ENCODE data around the gene HSPH1. TPM values are rescaled to one million over a fixed set of nuclear protein-coding genes. Genes with fewer than 3 reads are reported as not detected.
A peak's percentile ranks its signal among the peaks of the same experiment; 100 is the strongest.

Gene HSPH1
- total RNA-seq (2012; rRNA removed), result 46.1 and 55.5 TPM in 2 replicates

- Histone ChIP-seq H3K27me3 (ENCODE audit: control insufficient read depth, insufficient read depth, low read length) (no peaks in the 10 kb centered on the region), H3K36me3 (ENCODE audit: insufficient read depth, low read length) (peaks cover 23% of the 10 kb centered on the region), H3K9me3 (replicated peaks; ENCODE audit: low read length) (no peaks in the 10 kb centered on the region), H3K4me1 (ENCODE audit: control insufficient read depth, insufficient read depth, low read length) (peaks cover 19% of the 10 kb centered on the region), H3K4me3 (ENCODE audit: low read length) (peak within 1 kb of the TSS; percentile 88), H3K4me2 (ENCODE audit: low read length) (peak within 1 kb of the TSS; percentile 88), H3K9ac (ENCODE audit: low read depth, low read length) (peak within 1 kb of the TSS; percentile 95)
These were observed at the start of gene HSPH1 for GRCh38 chr13:31161557-31162150. HSPH1 (minus strand) TSS chr13:31161904; CDS start chr13:31161582, 322 bp downstream.

GRCh38 chr13:31209841-31210210, 48.1 kb upstream of the HSPH1 start:
- Histone ChIP-seq H3K4me2 (ENCODE audit: low read length) (peak overlapping the region; percentile 48), H3K9me3 (replicated peaks; ENCODE audit: low read length) (no peaks in the 10 kb centered on the region), H3K27me3 (ENCODE audit: control insufficient read depth, insufficient read depth, low read length) (no peaks in the 10 kb centered on the region), H3K4me3 (ENCODE audit: low read length) (no peak overlapping the region), H3K9ac (ENCODE audit: low read depth, low read length) (no peak overlapping the region), H3K36me3 (ENCODE audit: insufficient read depth, low read length) (no peaks in the 10 kb centered on the region), H3K4me1 (ENCODE audit: control insufficient read depth, insufficient read depth, low read length) (peaks cover 18% of the 10 kb centered on the region)

GRCh38 chr13:31209172-31209840, 47.6 kb upstream of the HSPH1 start:
- Histone ChIP-seq H3K27me3 (ENCODE audit: control insufficient read depth, insufficient read depth, low read length) (no peaks in the 10 kb centered on the region), H3K4me1 (ENCODE audit: control insufficient read depth, insufficient read depth, low read length) (peaks cover 23% of the 10 kb centered on the region), H3K4me2 (ENCODE audit: low read length) (peak overlapping the region; percentile 48), H3K36me3 (ENCODE audit: insufficient read depth, low read length) (no peaks in the 10 kb centered on the region), H3K4me3 (ENCODE audit: low read length) (no peak overlapping the region), H3K9ac (ENCODE audit: low read depth, low read length) (no peak overlapping the region), H3K9me3 (replicated peaks; ENCODE audit: low read length) (no peaks in the 10 kb centered on the region)

- Histone ChIP-seq H3K36me3 (ENCODE audit: insufficient read depth, low read length) (no peaks in the 10 kb centered on the region), H3K27me3 (ENCODE audit: control insufficient read depth, insufficient read depth, low read length) (no peaks in the 10 kb centered on the region), H3K4me1 (ENCODE audit: control insufficient read depth, insufficient read depth, low read length) (peaks cover 26% of the 10 kb centered on the region), H3K4me2 (ENCODE audit: low read length) (no peak overlapping the region), H3K9ac (ENCODE audit: low read depth, low read length) (no peak overlapping the region), H3K9me3 (replicated peaks; ENCODE audit: low read length) (no peaks in the 10 kb centered on the region), H3K4me3 (ENCODE audit: low read length) (no peak overlapping the region)
These were observed 46.9 kb upstream of the HSPH1 start for GRCh38 chr13:31208559-31209122.

GRCh38 chr13:31207661-31208552, 46.2 kb upstream of the HSPH1 start:
- Histone ChIP-seq H3K9ac (ENCODE audit: low read depth, low read length) (no peak overlapping the region), H3K36me3 (ENCODE audit: insufficient read depth, low read length) (no peaks in the 10 kb centered on the region), H3K9me3 (replicated peaks; ENCODE audit: low read length) (no peaks in the 10 kb centered on the region), H3K27me3 (ENCODE audit: control insufficient read depth, insufficient read depth, low read length) (no peaks in the 10 kb centered on the region), H3K4me3 (ENCODE audit: low read length) (no peak overlapping the region), H3K4me1 (ENCODE audit: control insufficient read depth, insufficient read depth, low read length) (peaks cover 26% of the 10 kb centered on the region), H3K4me2 (ENCODE audit: low read length) (no peak overlapping the region)

- peaks cover 32% of the 10 kb centered on the region for H3K4me1 ChIP-seq (ENCODE audit: control insufficient read depth, insufficient read depth, low read length)
- no peaks in the 10 kb centered on the region for H3K27me3 ChIP-seq (ENCODE audit: control insufficient read depth, insufficient read depth, low read length)
- no peak overlapping the region for H3K4me3 ChIP-seq (ENCODE audit: low read length)
- no peak overlapping the region for H3K4me2 ChIP-seq (ENCODE audit: low read length)
- H3K9ac ChIP-seq (ENCODE audit: low read depth, low read length), result no peak overlapping the region
- no peaks in the 10 kb centered on the region for H3K9me3 ChIP-seq (replicated peaks; ENCODE audit: low read length)
- H3K36me3 ChIP-seq (ENCODE audit: insufficient read depth, low read length), result no peaks in the 10 kb centered on the region
These were observed 42.9 kb upstream of the HSPH1 start for GRCh38 chr13:31204592-31204991.

- Histone ChIP-seq H3K27me3 (ENCODE audit: control insufficient read depth, insufficient read depth, low read length) (no peaks in the 10 kb centered on the region), H3K4me3 (ENCODE audit: low read length) (peak overlapping the region; percentile 89), H3K36me3 (ENCODE audit: insufficient read depth, low read length) (no peaks in the 10 kb centered on the region), H3K4me1 (ENCODE audit: control insufficient read depth, insufficient read depth, low read length) (peaks cover 24% of the 10 kb centered on the region), H3K9me3 (replicated peaks; ENCODE audit: low read length) (no peaks in the 10 kb centered on the region), H3K9ac (ENCODE audit: low read depth, low read length) (peak overlapping the region; percentile 92), H3K4me2 (ENCODE audit: low read length) (peak overlapping the region; percentile 92)
These were observed 39.8 kb upstream of the HSPH1 start for GRCh38 chr13:31201341-31202031.

- Histone ChIP-seq H3K9ac (ENCODE audit: low read depth, low read length) (peak overlapping the region; percentile 92), H3K4me1 (ENCODE audit: control insufficient read depth, insufficient read depth, low read length) (peaks cover 24% of the 10 kb centered on the region), H3K4me2 (ENCODE audit: low read length) (peak overlapping the region; percentile 92), H3K9me3 (replicated peaks; ENCODE audit: low read length) (no peaks in the 10 kb centered on the region), H3K27me3 (ENCODE audit: control insufficient read depth, insufficient read depth, low read length) (no peaks in the 10 kb centered on the region), H3K4me3 (ENCODE audit: low read length) (peak overlapping the region; percentile 89), H3K36me3 (ENCODE audit: insufficient read depth, low read length) (no peaks in the 10 kb centered on the region)
These were observed 38.9 kb upstream of the HSPH1 start for GRCh38 chr13:31200637-31200971.

- H3K9me3 ChIP-seq (replicated peaks; ENCODE audit: low read length), result no peaks in the 10 kb centered on the region
- H3K36me3 ChIP-seq (ENCODE audit: insufficient read depth, low read length), result no peaks in the 10 kb centered on the region
- H3K4me1 ChIP-seq (ENCODE audit: control insufficient read depth, insufficient read depth, low read length), result peaks cover 24% of the 10 kb centered on the region
- peak within 1 kb of the TSS; percentile 89 for H3K4me3 ChIP-seq (ENCODE audit: low read length)
- peak within 1 kb of the TSS; percentile 92 for H3K9ac ChIP-seq (ENCODE audit: low read depth, low read length)
- H3K4me2 ChIP-seq (ENCODE audit: low read length), result peak within 1 kb of the TSS; percentile 92
- H3K27me3 ChIP-seq (ENCODE audit: control insufficient read depth, insufficient read depth, low read length), result no peaks in the 10 kb centered on the region
These were observed 38.3 kb upstream of the HSPH1 start, which contains the start of gene B3GLCT for GRCh38 chr13:31199849-31200636. B3GLCT (plus strand) TSS chr13:31199975; CDS start chr13:31200085, 110 bp downstream.

GRCh38 chr13:31199527-31199848, 37.8 kb upstream of the HSPH1 start:
- Histone ChIP-seq H3K9ac (ENCODE audit: low read depth, low read length) (peak overlapping the region; percentile 92), H3K4me1 (ENCODE audit: control insufficient read depth, insufficient read depth, low read length) (peaks cover 19% of the 10 kb centered on the region)

More at GRCh38 chr13:31199527-31199848, 37.8 kb upstream of the HSPH1 start:
- Histone ChIP-seq H3K9me3 (replicated peaks; ENCODE audit: low read length) (no peaks in the 10 kb centered on the region), H3K4me3 (ENCODE audit: low read length) (peak overlapping the region; percentile 89), H3K27me3 (ENCODE audit: control insufficient read depth, insufficient read depth, low read length) (no peaks in the 10 kb centered on the region), H3K4me2 (ENCODE audit: low read length) (peak overlapping the region; percentile 92), H3K36me3 (ENCODE audit: insufficient read depth, low read length) (no peaks in the 10 kb centered on the region)

Measured in skeletal muscle satellite cell (primary cell).